Measurements from ENCODE around the gene CCDC57.

The CCDC57 gene

GRCh38 chr17:82090549-82091263 is 121.9 kb downstream of the CCDC57 start:
- DNase-seq = no peak

GRCh38 chr17:82089723-82090548 is 122.7 kb downstream of the CCDC57 start:
- peak in 1 of 5 experiments; percentile 2 for DNase-seq

GRCh38 chr17:82088838-82089722 is 123.6 kb downstream of the CCDC57 start:
- peak in 1 of 5 experiments; percentile 7 for DNase-seq

DNA sequence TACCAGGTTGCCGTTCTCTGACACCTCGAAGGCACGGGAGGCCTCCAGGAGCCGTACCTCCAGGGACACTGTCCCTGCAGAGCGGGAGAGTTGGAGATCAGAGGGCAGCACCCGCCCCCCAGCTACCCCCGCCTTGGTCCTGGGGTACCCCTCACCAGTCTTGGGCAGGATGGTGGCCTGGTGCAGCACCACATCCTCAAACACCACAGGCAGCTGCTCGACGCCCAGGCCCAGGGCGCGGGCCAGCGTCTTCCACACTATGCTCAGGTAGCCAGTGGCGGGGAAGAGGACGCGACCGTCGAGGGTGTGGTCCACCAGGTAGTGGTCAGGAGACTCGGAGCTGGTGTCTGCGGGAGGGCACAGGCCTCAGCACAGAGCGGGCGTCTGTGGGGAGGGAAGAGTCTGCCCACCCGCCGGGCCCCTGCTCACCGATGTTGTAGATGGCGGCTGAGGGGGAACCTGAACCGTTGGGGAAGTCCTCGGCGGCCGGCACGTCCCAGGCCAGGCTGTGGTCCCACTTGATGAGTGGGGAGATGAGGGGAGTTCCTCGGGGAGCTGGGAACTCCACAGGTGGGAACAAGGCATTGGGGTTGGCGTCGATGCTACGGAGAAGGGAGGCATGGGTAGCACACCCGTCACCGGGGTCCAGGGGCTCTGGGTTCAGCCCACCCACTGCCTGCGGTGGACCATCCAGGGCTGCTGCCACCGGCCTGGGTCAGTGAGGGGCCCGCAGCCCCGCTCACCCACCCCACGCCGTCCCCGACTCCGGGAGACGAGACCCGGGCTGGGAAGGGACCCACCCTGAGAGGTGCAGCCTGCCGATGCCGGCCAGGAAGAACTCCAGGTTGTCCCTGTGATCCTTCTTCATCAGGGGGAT is 124.4 kb downstream of the CCDC57 start:
- peak in 1 of 5 experiments; percentile 6 for DNase-seq

GRCh38 chr17:82086941-82087906 is 125.4 kb downstream of the CCDC57 start:
- DNase-seq = peak in 1 of 5 experiments; percentile 8

GRCh38 chr17:82085931-82086764 is 126.5 kb downstream of the CCDC57 start:
- DNase-seq = no peak

DNA sequence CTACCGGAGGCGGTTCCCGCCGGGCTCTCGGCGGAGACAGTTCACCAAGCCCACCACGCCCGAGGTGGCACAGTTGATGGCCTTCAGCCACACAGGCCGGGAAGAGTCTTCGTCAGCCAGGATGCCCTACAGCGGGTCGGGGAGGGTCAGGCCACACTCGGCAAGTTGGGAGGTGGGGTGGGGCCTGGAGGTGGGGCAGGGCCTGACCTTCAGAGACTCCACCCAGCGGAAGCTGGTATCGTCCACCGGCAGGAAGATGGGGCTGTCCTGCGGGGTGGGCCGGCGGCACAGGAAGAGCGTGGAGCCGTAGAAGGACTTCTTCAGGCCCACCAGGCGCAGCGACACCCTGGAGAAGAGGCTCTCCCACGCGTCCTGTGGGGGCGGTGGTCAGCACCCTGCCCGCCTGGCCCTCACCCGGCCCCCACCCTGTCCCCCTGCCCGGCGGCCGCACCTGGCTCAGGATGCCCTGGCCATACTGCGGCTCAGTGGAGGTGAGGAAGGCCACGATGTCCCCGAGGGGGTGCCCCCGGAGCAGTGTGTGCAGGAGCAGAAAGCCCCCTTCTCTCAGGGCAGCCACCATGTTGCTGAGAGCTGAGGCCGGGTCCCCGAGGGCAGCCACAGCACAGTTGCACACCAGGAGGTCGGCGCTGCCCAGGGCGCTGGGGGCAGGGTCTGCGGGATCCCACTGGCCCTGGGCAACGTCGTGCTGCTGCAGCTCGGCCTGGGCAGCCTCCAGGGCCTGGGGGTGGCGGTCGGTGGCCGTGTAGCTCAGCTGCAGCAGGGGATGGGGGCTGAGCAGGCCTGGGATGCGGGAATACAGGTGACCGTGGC is 127.4 kb downstream of the CCDC57 start:
- DNase-seq = no peak

- no peak for DNase-seq
Measured at GRCh38 chr17:82084373-82085030, 128.1 kb downstream of the CCDC57 start.

DNA sequence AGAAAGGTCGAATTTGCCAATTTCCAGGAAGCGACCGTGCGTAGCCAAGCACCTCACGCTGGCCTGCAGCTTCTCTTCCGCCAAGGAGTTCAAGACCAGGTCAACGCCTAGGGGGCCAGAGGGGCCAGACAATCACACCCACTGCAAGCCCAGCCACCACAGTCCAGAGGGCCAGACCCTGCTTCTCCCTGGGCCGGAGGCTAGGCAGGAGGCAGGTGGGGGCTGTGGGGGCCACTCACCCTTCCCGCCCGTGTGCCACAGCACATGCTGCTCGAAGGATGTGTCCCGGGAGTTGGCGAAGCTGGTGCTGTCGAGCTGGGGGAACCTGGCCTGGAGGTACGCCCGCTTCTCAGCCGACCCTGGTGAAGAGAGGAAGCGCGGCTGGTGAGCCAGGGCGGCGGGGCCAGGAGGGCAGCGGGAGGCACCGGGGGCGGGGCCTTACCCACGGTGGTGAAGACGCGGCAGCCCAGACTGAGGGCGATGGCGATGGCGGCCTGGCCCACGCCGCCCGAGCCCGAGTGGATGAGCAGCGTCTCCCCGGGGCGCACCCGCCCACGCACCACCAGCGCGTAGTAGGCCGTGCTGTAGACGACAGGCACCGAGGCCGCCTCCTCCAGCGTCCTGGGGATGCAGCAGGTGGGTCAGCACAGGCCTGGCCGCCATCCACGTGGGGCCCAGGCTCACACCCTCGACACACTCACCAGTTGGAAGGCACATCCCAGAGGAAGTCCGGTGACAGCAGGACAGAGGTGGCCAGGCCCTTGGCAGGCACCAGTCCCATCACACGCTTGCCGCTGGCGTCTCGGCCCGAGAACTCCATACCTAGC is 128.9 kb downstream of the CCDC57 start:
- DNase-seq = no peak

- DNase-seq = no peak
Measured at GRCh38 chr17:82083009-82083408, 129.6 kb downstream of the CCDC57 start.

DNA sequence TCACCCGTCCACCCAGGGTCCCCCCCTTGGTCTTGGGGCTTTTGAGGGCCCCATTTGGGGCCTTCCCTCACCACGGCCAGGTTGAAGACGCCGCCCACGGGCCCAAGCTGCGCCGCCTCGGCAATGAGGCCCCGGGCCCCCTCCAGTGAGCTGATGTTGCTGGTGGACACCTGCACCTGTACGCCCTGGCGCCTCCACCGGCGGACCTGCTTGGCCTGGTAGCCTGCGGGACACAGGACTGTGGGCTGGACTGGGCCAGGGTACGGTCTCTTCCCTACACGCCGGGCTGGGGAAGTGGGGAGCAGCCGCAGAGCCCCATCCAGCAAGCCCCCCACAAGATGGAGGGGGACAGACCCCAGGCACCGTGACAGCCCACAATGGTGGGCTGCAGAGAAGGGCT is 130.2 kb downstream of the CCDC57 start:
- no peak for DNase-seq

DNA sequence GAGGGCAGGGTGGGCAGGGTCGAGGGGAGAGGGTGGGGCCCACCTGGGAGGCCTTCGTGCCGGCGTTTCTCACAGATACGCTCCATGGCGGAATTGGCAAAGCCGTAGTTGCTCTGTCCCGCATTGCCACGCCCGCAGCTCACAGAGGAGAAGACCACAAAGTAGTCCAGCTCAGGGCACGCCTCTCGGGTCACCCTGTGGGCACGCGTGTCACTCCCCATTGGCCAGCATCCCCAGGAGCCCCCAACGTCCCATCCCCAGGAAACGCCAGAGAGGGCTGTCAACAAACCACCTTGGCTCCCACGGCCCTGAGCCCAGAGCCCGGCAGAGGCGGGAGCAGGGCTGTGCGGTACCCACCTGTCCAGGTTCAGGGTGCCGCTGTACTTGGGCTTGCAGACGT is 130.7 kb downstream of the CCDC57 start:
- no peak for DNase-seq

GRCh38 chr17:82081546-82081945 is 131.1 kb downstream of the CCDC57 start:
- DNase-seq = no peak

GRCh38 chr17:82080789-82081464 is 131.7 kb downstream of the CCDC57 start:
- no peak for DNase-seq

- DNase-seq = no peak
Measured at GRCh38 chr17:82080048-82080788, 132.4 kb downstream of the CCDC57 start.

Measured in T-helper 2 cell (primary cell).